Measurements from ENCODE around the gene ZNF668.

DNA sequence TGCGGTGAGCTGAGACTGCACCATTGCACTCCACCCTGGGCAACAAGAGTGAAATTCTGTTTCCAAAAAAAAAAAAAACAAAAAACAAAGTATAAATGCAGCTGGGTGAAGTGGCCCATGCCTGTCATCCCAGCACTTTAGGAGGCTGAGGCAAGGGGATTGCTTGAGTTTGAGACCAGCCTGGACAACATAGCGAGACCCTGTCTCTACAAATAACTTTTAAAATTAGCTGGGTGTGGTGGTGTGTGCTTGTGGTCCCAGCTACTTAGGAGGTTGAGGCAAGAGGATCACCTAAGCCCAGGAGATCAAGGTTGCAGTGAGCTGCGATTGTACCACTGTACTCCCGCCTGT lies 50.8 kb downstream of the ZNF668 start:
- TF ChIP-seq, protein P1, sequence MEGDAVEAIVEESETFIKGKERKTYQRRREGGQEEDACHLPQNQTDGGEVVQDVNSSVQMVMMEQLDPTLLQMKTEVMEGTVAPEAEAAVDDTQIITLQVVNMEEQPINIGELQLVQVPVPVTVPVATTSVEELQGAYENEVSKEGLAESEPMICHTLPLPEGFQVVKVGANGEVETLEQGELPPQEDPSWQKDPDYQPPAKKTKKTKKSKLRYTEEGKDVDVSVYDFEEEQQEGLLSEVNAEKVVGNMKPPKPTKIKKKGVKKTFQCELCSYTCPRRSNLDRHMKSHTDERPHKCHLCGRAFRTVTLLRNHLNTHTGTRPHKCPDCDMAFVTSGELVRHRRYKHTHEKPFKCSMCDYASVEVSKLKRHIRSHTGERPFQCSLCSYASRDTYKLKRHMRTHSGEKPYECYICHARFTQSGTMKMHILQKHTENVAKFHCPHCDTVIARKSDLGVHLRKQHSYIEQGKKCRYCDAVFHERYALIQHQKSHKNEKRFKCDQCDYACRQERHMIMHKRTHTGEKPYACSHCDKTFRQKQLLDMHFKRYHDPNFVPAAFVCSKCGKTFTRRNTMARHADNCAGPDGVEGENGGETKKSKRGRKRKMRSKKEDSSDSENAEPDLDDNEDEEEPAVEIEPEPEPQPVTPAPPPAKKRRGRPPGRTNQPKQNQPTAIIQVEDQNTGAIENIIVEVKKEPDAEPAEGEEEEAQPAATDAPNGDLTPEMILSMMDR (conservative IDR thresholded peaks at IDR 0.05 in 1 of 2, IDR thresholded peaks at IDR 0.05 in 1 of 2; ENCODE audit: low read depth in 1 of 2, low read length in 2 of 2) = no peak
- TF ChIP-seq EZH2 (IDR thresholded peaks at IDR 0.05; ENCODE audit: low read length, missing control alignments) = no peak

Measured in fibroblast of lung (primary cell).